Measurements from ENCODE around the gene CYP2J2. TPM values are rescaled to one million over a fixed set of nuclear protein-coding genes. Genes with fewer than 3 reads are reported as not detected.
"Not testable (repeated sequence)": the region's sequence is repeated elsewhere in the genome, so short reads cannot be mapped to it uniquely, and the experiment has no call there.

The CYP2J2 gene
- total RNA-seq, 1 experiment from 2014 or later = 15.2 TPM

DNA sequence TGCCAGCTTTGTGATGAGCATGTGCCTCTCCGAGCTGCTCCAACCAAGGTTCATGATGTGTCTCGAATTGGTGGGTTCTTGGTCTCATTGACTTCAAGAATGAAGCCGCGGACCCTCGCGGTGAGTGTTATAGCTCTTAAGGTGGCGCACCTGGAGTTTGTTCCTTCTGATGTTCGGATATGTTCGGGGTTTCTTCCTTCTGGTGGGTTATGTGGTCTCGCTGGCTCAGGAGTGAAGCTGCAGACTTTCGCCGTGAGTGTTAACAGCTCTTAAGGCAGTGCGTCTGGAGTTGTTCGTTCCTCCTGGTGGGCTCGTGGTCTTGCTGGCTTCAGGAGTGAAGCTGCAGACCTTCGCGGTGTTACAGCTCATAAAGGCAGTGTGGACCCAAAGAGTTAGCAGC lies 42.2 kb upstream of the CYP2J2 start:
- H3K36me3 Mint-ChIP-seq (ENCODE audit: insufficient read depth, unreplicated experiment); H3K4me3 Mint-ChIP-seq (ENCODE audit: low read depth, unreplicated experiment); DNase-seq; H3K4me1 Mint-ChIP-seq (ENCODE audit: low read depth, unreplicated experiment); H3K9me3 Mint-ChIP-seq (ENCODE audit: low read depth, unreplicated experiment); BruUV-seq (replicated peaks); intact Hi-C loops (cut with micrococcal nuclease; ENCODE audit: unreplicated experiment); CTCF ChIA-PET; H3K27ac Mint-ChIP-seq (ENCODE audit: unreplicated experiment): not testable (repeated sequence)
- peaks cover 27% of the 10 kb centered on the region for H3K27me3 Mint-ChIP-seq (ENCODE audit: unreplicated experiment)

DNA sequence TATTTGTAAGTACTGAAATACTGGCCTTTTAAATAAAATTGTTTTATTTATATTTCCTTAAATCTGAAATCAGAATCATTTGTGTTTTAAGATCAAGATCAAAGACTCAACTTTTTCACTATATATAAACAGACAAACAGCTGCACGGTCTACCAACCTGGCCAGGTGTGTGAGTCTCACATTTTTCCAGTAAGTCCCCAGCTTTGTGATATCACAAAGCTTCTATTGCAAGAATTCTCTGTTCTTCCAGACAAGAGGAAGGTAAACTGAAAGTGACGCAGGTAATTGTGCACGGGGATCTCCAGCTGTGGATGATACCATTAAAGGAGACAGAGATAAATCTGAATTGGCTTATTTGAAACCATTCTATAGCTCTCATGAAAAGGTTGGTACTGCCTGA lies 41.2 kb upstream of the CYP2J2 start:
- H3K27me3 Mint-ChIP-seq (ENCODE audit: unreplicated experiment) = peaks cover 17% of the 10 kb centered on the region
- no peak for TF ChIP-seq CTCF (IDR thresholded peaks at IDR 0.05; ENCODE audit: unreplicated experiment)
- no peaks in the 10 kb centered on the region for H3K4me1 Mint-ChIP-seq (ENCODE audit: low read depth, unreplicated experiment)
- DNase-seq = no peak
- no peaks in the 10 kb centered on the region for H3K36me3 Mint-ChIP-seq (ENCODE audit: insufficient read depth, unreplicated experiment)
- H3K27ac Mint-ChIP-seq (ENCODE audit: unreplicated experiment) = no peak overlapping the region
- no peak overlapping the region for H3K4me3 Mint-ChIP-seq (ENCODE audit: low read depth, unreplicated experiment)
- CTCF ChIA-PET = no interaction called here
- intact Hi-C loops (cut with micrococcal nuclease; ENCODE audit: unreplicated experiment) = no loop called here
- no peaks in the 10 kb centered on the region for H3K9me3 Mint-ChIP-seq (ENCODE audit: low read depth, unreplicated experiment)
- BruUV-seq (replicated peaks) = no TSS peak

DNA sequence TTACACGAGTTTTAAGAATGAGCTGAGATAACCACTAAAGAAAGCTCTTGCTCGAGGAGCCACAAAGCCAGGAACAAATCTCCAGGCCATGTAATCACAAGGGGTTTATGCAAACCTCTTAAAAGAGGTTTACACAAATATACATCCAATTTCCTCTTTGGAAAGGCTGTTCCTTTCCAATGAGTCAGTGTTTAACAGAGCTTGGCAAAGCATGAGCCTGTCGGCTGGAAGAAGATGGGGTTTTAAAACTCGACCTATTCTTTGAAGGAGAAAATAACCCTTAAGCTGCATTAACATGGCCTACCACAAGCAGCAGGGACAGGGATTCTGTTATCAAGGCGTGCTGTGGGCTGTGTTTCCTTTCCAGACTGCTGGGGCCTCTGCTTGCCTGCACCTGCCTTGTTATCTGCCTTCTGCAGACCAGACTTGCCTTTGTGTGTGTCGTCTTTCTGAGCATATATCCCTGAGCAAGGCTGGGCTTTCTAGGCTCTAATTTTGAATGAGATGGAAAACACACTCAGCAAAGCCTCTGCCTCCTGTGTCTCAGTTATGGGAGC lies 40.6 kb upstream of the CYP2J2 start:
- no TSS peak for BruUV-seq (replicated peaks)
- CTCF ChIA-PET = no interaction called here
- Mint-ChIP-seq H3K27ac (ENCODE audit: unreplicated experiment) (no peak overlapping the region), H3K4me1 (ENCODE audit: low read depth, unreplicated experiment) (no peaks in the 10 kb centered on the region), H3K9me3 (ENCODE audit: low read depth, unreplicated experiment) (no peaks in the 10 kb centered on the region), H3K36me3 (ENCODE audit: insufficient read depth, unreplicated experiment) (no peaks in the 10 kb centered on the region), H3K27me3 (ENCODE audit: unreplicated experiment) (peaks cover 12% of the 10 kb centered on the region), H3K4me3 (ENCODE audit: low read depth, unreplicated experiment) (no peak overlapping the region)
- intact Hi-C loops (cut with micrococcal nuclease; ENCODE audit: unreplicated experiment) = no loop called here
- no peak for DNase-seq
- no peak for TF ChIP-seq CTCF (IDR thresholded peaks at IDR 0.05; ENCODE audit: unreplicated experiment)

- H3K4me1 Mint-ChIP-seq (ENCODE audit: low read depth, unreplicated experiment) = no peaks in the 10 kb centered on the region
- no peak for TF ChIP-seq CTCF (IDR thresholded peaks at IDR 0.05; ENCODE audit: unreplicated experiment)
- no peak overlapping the region for H3K4me3 Mint-ChIP-seq (ENCODE audit: low read depth, unreplicated experiment)
- H3K27ac Mint-ChIP-seq (ENCODE audit: unreplicated experiment) = no peak overlapping the region
- no peak for DNase-seq
- intact Hi-C loops (cut with micrococcal nuclease; ENCODE audit: unreplicated experiment) = no loop called here
- no peaks in the 10 kb centered on the region for H3K9me3 Mint-ChIP-seq (ENCODE audit: low read depth, unreplicated experiment)
- CTCF ChIA-PET = no interaction called here
- no peaks in the 10 kb centered on the region for H3K27me3 Mint-ChIP-seq (ENCODE audit: unreplicated experiment)
- H3K36me3 Mint-ChIP-seq (ENCODE audit: insufficient read depth, unreplicated experiment) = no peaks in the 10 kb centered on the region
- BruUV-seq (replicated peaks) = no TSS peak
These were observed 25.5 kb upstream of the CYP2J2 start for GRCh38 chr1:59952065-59952464.

GRCh38 chr1:59949648-59950047 lies 23.1 kb upstream of the CYP2J2 start:
- no peaks in the 10 kb centered on the region for H3K4me1 Mint-ChIP-seq (ENCODE audit: low read depth, unreplicated experiment)
- no peak for TF ChIP-seq CTCF (IDR thresholded peaks at IDR 0.05; ENCODE audit: unreplicated experiment)
- H3K27me3 Mint-ChIP-seq (ENCODE audit: unreplicated experiment) = no peaks in the 10 kb centered on the region
- no TSS peak for BruUV-seq (replicated peaks)
- CTCF ChIA-PET = interaction anchor here (1.1 kb wide), 1 partner anchor 15 kb away, joined by 6 read pairs; no protein-coding TSS in a partner anchor
- H3K9me3 Mint-ChIP-seq (ENCODE audit: low read depth, unreplicated experiment) = no peaks in the 10 kb centered on the region
- no peak overlapping the region for H3K27ac Mint-ChIP-seq (ENCODE audit: unreplicated experiment)
- no peaks in the 10 kb centered on the region for H3K36me3 Mint-ChIP-seq (ENCODE audit: insufficient read depth, unreplicated experiment)
- intact Hi-C loops (cut with micrococcal nuclease; ENCODE audit: unreplicated experiment) = no loop called here
- H3K4me3 Mint-ChIP-seq (ENCODE audit: low read depth, unreplicated experiment) = no peak overlapping the region
- no peak for DNase-seq

All from Calu3 (cell line).